Measurements from ENCODE around the gene TMEM50B. TPM values are rescaled to one million over a fixed set of nuclear protein-coding genes. Genes with fewer than 3 reads are reported as not detected.
"Not testable (repeated sequence)": the region's sequence is repeated elsewhere in the genome, so short reads cannot be mapped to it uniquely, and the experiment has no call there.

The TMEM50B gene
- total RNA-seq, 1 experiment from 2014 or later, result 20.7 TPM

DNA sequence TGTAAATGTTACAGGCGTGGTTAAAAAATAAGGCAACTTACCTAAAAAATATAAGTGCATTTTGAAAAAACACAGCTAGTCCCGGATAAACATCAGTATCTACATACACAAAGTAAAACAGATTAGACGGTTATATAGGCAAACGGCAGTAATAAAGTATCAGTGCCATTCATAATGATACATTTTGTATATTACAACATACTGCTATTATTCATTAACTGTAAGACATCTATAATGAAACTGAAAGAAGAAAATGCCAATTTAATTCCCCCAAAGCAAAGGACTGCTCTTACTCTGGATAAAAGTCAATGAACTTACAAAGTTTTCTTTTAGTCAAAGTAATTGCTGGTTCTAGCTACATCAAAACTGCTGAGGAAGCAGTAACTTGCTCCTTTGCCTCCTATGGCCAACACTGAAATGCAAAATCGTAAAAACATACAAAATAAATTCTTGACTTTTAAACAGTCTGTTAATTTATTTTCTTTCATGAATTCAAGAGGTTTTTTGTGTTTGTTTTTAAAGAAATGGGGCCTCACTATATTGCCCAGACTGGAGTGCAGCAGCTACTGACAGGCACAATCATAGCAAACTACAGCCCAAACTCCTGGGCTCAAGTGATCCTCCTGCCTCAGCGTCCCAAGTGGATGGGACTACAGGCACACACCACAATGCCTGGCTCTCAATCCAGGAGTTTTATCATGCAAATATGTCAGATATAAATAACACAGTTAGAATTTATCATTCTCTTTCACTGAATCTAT, 23.9 kb downstream of the TMEM50B start:
- TF ChIP-seq, protein P1, sequence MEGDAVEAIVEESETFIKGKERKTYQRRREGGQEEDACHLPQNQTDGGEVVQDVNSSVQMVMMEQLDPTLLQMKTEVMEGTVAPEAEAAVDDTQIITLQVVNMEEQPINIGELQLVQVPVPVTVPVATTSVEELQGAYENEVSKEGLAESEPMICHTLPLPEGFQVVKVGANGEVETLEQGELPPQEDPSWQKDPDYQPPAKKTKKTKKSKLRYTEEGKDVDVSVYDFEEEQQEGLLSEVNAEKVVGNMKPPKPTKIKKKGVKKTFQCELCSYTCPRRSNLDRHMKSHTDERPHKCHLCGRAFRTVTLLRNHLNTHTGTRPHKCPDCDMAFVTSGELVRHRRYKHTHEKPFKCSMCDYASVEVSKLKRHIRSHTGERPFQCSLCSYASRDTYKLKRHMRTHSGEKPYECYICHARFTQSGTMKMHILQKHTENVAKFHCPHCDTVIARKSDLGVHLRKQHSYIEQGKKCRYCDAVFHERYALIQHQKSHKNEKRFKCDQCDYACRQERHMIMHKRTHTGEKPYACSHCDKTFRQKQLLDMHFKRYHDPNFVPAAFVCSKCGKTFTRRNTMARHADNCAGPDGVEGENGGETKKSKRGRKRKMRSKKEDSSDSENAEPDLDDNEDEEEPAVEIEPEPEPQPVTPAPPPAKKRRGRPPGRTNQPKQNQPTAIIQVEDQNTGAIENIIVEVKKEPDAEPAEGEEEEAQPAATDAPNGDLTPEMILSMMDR (IDR thresholded peaks at IDR 0.05; ENCODE audit: unreplicated experiment), result no peak
- Mint-ChIP-seq H3K27ac (ENCODE audit: low read depth, unreplicated experiment) (no peak overlapping the region), H3K4me1 (ENCODE audit: insufficient read depth, unreplicated experiment) (peaks cover 14% of the 10 kb centered on the region), H3K9me3 (ENCODE audit: unreplicated experiment) (no peaks in the 10 kb centered on the region), H3K36me3 (ENCODE audit: insufficient read depth, unreplicated experiment) (peaks cover 25% of the 10 kb centered on the region), H3K27me3 (ENCODE audit: insufficient read depth, unreplicated experiment) (no peaks in the 10 kb centered on the region), H3K4me3 (ENCODE audit: unreplicated experiment) (no peak overlapping the region)
- no peak for DNase-seq (ENCODE audit: unreplicated experiment)
- BruUV-seq (replicated peaks), result no TSS peak
- POLR2A ChIA-PET, result interaction anchor here (1.4 kb wide), 1 partner anchor 24 kb away, joined by 4 read pairs; the partner anchor contains the start of gene TMEM50B
- CTCF ChIA-PET, result interaction anchor here (0.9 to 1.5 kb wide), 4 partner anchors 10 to 104 kb away, joined by 3 to 5 read pairs (median 4); no protein-coding TSS in a partner anchor
- intact Hi-C loops (cut with micrococcal nuclease), result no loop called here

DNA sequence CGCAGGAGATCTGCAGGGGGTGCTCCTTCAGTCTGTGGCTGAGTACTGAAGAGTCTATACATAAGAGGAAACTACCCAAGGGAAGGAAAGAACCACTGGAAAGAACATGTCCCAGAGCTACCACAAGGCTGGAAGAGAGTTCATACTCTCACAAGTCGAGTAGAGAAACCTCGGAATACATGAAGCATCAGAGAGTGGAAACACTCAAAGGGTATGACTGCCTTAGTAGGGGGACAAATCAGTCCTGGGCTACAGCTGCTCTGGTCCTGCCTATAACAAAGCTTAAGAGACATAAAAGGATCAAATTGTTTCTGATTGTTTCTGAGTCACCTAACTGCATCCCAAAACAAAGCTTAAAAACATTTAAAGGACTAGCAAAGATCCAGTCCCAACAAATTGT, 27.4 kb downstream of the TMEM50B start:
- H3K9me3 Mint-ChIP-seq (ENCODE audit: unreplicated experiment), result no peaks in the 10 kb centered on the region
- CTCF ChIA-PET, result interaction anchor here (0.6 kb wide), 1 partner anchor 599 kb away, joined by 3 read pairs; no protein-coding TSS in a partner anchor
- peaks cover 14% of the 10 kb centered on the region for H3K4me1 Mint-ChIP-seq (ENCODE audit: insufficient read depth, unreplicated experiment)
- peaks cover 9% of the 10 kb centered on the region for H3K36me3 Mint-ChIP-seq (ENCODE audit: insufficient read depth, unreplicated experiment)
- POLR2A ChIA-PET, result no interaction called here
- no TSS peak for BruUV-seq (replicated peaks)
- peak overlapping the region; percentile 1 for H3K27ac Mint-ChIP-seq (ENCODE audit: low read depth, unreplicated experiment)
- TF ChIP-seq, protein P1 (IDR thresholded peaks at IDR 0.05; ENCODE audit: unreplicated experiment), result no peak
- DNase-seq (ENCODE audit: unreplicated experiment), result no peak
- H3K4me3 Mint-ChIP-seq (ENCODE audit: unreplicated experiment), result no peak overlapping the region
- intact Hi-C loops (cut with micrococcal nuclease), result no loop called here
- H3K27me3 Mint-ChIP-seq (ENCODE audit: insufficient read depth, unreplicated experiment), result no peaks in the 10 kb centered on the region

DNA sequence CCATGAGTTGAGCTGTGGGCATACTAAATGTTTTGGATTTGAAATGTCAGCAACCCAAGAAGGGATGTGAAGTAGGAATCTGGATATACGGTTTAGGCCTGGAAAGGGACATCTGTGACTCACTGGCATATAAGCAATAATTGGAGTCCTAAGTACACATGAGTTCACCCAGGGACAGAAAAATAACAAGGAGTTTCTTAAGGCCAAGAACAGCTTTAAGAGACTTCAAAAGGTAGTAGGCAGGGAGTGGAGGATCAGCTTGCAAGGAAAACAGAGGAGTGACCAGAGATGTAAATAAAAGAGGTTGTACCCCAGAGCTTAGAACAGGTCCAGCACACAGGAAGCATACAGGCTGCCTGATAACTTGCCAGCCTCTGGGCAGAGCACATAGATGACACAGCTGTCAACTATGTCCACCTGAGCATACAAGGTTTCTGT, 28.1 kb downstream of the TMEM50B start:
- CTCF ChIA-PET, result interaction anchor here (0.7 kb wide), 1 partner anchor 248 kb away, joined by 3 read pairs; no protein-coding TSS in a partner anchor
- H3K27ac Mint-ChIP-seq (ENCODE audit: low read depth, unreplicated experiment), result peak overlapping the region; percentile 1
- H3K9me3 Mint-ChIP-seq (ENCODE audit: unreplicated experiment), result no peaks in the 10 kb centered on the region
- H3K27me3 Mint-ChIP-seq (ENCODE audit: insufficient read depth, unreplicated experiment), result no peaks in the 10 kb centered on the region
- peaks cover 16% of the 10 kb centered on the region for H3K36me3 Mint-ChIP-seq (ENCODE audit: insufficient read depth, unreplicated experiment)
- H3K4me1 Mint-ChIP-seq (ENCODE audit: insufficient read depth, unreplicated experiment), result peaks cover 14% of the 10 kb centered on the region
- TF ChIP-seq, protein P1 (IDR thresholded peaks at IDR 0.05; ENCODE audit: unreplicated experiment), result no peak
- intact Hi-C loops (cut with micrococcal nuclease), result no loop called here
- H3K4me3 Mint-ChIP-seq (ENCODE audit: unreplicated experiment), result no peak overlapping the region
- POLR2A ChIA-PET, result interaction anchor here (0.6 to 2.3 kb wide), 3 partner anchors 9 to 77 kb away, joined by 3 to 9 read pairs (median 3); partner anchors contain the start of gene TMEM50B
- no peak for DNase-seq (ENCODE audit: unreplicated experiment)
- no TSS peak for BruUV-seq (replicated peaks)

DNA sequence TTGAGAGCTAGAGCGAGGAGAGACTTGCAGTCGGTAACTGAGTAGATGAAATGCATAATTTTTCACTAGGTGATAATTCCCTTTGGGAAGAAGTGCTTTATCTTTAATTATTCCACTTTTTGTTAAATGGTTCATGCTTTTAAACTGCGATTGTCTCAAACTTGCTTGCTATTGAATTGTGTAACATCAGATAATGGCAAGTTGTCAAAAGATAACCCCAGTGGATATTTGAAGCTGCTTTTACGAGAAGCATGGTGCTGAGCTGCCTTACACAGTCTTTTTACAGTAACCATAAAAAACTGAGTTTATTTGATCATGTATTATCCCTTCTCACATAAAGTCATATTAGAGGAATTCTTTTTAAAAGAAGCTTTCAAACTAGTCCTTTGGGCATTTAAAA, 30.2 kb downstream of the TMEM50B start:
- ChIA-PET CTCF (interaction anchor here (0.6 to 1.6 kb wide), 4 partner anchors 86 to 252 kb away, joined by 3 read pairs; no protein-coding TSS in a partner anchor), POLR2A (interaction anchor here (0.6 to 2.3 kb wide), 6 partner anchors 10 to 232 kb away, joined by 3 to 9 read pairs (median 4); partner anchors contain the start of gene TMEM50B)
- Mint-ChIP-seq H3K27ac (ENCODE audit: low read depth, unreplicated experiment) (no peak overlapping the region), H3K4me3 (ENCODE audit: unreplicated experiment) (no peak overlapping the region), H3K27me3 (ENCODE audit: insufficient read depth, unreplicated experiment) (no peaks in the 10 kb centered on the region), H3K36me3 (ENCODE audit: insufficient read depth, unreplicated experiment) (peaks cover 23% of the 10 kb centered on the region), H3K4me1 (ENCODE audit: insufficient read depth, unreplicated experiment) (peaks cover 14% of the 10 kb centered on the region), H3K9me3 (ENCODE audit: unreplicated experiment) (no peaks in the 10 kb centered on the region)
- TF ChIP-seq, protein P1 (IDR thresholded peaks at IDR 0.05; ENCODE audit: unreplicated experiment), result no peak
- DNase-seq (ENCODE audit: unreplicated experiment), result no peak
- no TSS peak for BruUV-seq (replicated peaks)
- intact Hi-C loops (cut with micrococcal nuclease), result loop anchor here (10.0 kb wide), 1 partner anchor 455 kb away; no protein-coding TSS in a partner anchor

DNA sequence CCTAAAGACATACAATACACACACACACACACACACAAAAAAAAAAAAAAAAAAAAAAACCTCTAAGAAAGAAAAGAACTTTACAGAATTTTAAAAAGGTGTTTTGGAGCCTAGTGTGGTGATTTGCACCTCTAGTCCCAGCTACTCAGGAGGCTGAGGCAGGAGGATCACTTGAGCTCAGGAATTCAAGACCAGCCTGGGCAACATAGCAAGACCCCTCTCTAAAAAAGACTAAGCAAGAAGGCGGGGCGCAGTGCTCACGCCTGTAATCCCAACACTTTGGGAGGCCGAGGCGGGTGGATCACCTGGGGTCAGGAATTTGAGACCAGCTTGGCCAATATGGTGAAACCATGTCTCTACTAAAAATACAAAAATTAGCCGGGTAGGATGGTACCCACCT, 33.2 kb downstream of the TMEM50B start:
- H3K27me3 Mint-ChIP-seq (ENCODE audit: insufficient read depth, unreplicated experiment); H3K9me3 Mint-ChIP-seq (ENCODE audit: unreplicated experiment); H3K4me3 Mint-ChIP-seq (ENCODE audit: unreplicated experiment); DNase-seq (ENCODE audit: unreplicated experiment); BruUV-seq (replicated peaks); H3K27ac Mint-ChIP-seq (ENCODE audit: low read depth, unreplicated experiment): not testable (repeated sequence)
- H3K36me3 Mint-ChIP-seq (ENCODE audit: insufficient read depth, unreplicated experiment), result peaks cover 32% of the 10 kb centered on the region
- CTCF ChIA-PET, result interaction anchor here (0.6 to 2.7 kb wide), 7 partner anchors 11 to 453 kb away, joined by 3 to 14 read pairs (median 3); no protein-coding TSS in a partner anchor
- POLR2A ChIA-PET, result interaction anchor here (2.8 to 3.6 kb wide), 2 partner anchors 17 to 85 kb away, joined by 12 to 24 read pairs; no protein-coding TSS in a partner anchor
- H3K4me1 Mint-ChIP-seq (ENCODE audit: insufficient read depth, unreplicated experiment), result peaks cover 14% of the 10 kb centered on the region
- intact Hi-C loops (cut with micrococcal nuclease), result loop anchor here (10.0 kb wide), 1 partner anchor 452 kb away; no protein-coding TSS in a partner anchor
